HG03139 (cell line): Measurements from ENCODE around the gene ACOX1.

ENCODE experiments used
- ATAC-seq: cut with Tn5 transposase; IDR thresholded peaks from one replicate; pipeline ENCODE4 v1.9.1; 2021; ENCODE audit not compliant: unreplicated experiment

The ACOX1 gene

DNA sequence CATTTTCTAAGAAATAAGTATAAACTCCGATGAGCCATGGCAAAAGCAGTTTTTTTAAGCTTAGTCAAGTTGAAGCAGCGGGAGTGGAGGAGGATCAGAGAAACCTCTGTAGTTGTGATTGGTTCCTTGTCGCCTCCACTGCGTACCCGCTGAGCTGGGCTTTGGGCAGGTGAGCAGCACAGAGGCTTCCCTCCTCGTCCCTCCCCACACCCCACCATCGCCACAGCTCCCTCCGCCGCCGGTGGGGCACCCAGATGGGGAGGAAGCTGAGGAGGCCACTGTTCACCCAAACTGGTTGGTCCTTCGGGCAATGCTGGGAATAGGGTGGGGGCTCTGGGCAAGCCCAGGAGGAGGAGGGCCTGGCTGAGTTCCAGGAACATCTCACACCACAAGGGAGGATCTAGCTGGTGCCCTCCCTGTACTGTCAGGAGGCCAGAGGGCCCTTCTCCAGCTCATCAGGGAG, 69.1 kb downstream of the ACOX1 start:
- ATAC-seq, result no peak

DNA sequence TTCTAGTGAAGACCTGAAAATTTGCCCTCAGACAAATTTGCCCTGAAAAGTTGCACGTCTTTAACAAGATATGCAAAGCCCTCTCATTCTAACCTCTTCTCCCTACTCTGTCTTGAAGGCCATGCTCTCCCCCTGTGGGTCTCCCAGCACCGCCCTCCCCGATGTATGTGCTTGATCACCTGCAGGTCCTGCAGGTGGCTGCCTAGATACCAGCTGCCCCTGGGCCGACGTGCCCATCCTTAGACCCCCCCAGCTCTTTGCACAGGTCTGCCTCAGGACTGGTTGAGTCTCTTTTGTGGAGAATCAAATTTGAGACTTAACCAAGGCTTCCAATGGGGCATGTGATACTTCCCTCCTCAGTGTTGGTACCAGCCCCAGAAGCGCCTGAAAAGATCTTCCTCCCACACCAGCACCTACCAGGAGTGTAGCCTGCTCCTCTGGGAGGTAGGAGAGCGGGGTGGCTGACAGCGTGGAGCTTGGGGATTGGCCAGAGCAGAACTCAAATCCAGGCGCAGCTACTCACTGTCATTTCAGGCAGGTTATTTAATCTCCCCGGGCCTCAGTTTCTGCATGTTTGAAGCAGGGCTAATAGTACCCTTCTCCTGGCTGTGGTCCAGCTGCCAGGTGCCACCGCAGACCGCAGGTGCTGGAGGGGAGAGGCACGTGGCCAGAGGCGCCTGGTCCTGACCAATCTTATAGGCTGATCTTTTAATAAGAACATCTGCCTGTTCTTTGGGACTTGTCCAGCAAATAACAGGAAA, 69.7 kb downstream of the ACOX1 start:
- ATAC-seq, result no peak

DNA sequence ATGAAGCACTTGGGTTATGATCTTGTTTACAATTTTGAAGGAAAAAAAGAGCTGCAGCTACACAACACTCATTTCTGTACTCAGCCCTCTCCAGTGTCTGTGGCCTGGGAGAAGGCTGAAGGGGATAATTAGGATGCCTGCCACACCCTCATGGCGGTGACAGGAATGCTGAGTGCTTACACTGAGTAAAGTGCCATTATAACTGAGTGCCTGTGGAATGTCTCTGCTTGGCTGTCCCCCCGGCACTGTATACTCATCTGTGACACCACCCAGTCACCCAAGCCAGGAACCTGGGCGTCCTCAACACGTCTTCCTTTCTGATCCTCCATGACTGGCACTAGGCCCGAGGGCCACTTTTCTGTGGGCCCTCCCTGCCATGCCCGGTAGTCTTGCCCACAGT, 70.8 kb downstream of the ACOX1 start:
- no peak for ATAC-seq

DNA sequence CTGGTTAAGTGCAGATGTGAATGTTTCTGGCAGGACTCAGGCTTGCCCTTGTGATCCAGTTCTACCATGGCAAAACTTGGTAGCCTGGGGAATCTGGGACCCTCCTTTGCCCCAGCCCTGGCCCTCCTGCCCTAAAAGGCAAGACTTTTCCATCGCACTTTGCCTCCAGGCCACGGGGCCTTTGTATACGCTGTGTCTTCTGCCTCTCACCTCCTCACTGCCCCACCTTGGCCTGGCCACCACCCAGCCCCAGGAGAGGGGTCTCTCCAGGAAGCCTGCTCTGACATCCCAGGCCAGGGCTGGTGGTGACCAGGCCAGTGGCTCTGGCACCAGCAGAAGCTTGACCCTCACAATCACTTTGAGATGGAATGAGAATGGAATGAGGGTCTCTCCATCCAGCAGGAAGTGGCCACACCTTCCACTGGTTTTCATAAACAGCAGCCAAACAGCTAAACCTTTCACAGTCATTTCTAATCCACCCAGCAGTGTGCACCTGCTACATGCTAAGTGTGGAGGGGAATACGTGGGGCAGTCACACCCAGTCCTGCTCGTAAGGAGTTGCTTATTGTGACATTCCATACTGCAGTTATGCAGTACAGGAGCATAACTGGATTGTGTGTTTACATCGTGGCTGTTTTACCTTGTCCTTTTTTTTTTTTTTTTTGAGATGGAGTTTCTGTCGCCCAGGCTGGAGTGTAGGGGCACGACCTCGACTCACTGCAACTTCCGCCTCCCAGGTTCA, 72.7 kb downstream of the ACOX1 start:
- ATAC-seq, result no peak

DNA sequence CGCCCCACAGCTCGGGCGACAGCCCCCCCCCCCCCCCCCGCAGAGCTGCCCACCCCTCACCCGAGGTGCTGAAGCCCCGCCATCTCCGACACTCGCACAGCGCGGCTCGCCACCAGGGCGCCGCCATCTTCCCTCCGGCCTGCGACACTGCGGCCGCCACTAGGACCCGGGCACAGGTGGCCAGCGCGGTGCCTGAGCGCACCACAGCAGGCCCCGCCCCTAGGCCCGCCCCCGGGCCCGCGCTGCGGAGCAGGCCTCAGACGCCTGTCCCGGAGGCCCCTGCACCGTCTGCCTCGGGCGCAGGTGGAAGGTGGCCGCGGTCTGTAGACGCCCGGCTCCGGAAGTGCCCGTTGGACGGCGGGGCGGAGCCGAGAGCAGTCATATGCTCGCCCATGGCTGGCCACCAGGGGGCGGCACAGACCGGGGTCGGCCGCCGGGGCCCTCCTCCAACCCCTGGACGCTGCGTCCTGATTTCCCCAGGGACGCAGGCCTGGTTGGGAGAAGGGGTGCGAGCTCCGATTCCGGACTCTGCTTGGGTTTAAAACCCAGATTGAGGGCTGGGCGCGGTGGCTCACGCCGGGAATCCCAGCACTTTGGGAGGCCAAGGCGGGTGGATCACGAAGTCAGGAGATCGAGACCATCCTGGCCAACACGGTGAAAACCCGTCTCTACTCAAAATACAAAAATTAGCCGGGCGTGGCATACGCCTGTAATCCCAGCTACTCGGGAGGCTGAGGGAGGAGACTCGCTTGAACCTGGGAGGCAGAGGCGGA, 74.0 kb downstream of the ACOX1 start, which contains the start of gene MRPL38:
Gene MRPL38, minus strand, starts transcription at position 136 of the 773 bp plus-strand sequence. Its CDS starts 9 bp downstream, at position 127.
- peak; percentile 92 for ATAC-seq

DNA sequence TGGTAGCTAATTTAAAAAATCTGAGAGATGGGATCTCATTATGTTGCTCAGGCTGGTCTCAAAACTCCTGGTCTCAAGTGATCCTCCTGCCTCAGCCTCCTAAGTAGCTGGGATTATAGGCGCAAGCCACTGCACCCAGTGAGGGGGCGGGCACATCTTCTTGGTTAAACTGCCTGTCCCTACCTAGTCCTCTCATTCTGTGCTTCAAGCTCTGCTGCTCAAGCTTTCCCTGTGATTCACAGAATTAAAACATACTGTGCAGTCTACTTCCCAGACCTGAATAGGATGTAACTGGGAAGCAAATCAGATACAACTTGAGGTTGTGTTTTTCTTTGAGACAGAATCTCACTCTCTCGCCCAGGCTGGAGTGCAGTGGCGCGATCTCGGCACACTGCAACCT, 76.6 kb downstream of the ACOX1 start:
- no peak for ATAC-seq

DNA sequence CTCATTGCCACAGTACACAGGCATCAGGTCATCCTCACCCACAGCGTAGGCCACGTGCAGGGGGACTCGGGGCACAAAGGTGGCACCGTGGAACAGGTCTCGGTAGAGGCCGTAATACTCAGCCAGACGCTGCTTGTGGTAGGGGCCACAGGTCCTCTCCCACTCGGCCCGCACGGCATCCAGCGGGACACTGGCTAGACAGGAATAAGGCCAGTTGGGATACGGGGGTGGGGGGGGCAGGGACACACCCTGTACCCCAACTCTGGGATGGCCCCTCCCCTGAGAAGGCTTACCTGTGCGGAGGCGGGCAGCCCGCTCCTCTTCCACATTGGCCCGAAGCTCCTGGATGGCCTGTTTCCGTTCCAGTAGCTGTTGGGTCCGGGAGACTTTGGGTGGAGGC, 77.2 kb downstream of the ACOX1 start:
- no peak for ATAC-seq

DNA sequence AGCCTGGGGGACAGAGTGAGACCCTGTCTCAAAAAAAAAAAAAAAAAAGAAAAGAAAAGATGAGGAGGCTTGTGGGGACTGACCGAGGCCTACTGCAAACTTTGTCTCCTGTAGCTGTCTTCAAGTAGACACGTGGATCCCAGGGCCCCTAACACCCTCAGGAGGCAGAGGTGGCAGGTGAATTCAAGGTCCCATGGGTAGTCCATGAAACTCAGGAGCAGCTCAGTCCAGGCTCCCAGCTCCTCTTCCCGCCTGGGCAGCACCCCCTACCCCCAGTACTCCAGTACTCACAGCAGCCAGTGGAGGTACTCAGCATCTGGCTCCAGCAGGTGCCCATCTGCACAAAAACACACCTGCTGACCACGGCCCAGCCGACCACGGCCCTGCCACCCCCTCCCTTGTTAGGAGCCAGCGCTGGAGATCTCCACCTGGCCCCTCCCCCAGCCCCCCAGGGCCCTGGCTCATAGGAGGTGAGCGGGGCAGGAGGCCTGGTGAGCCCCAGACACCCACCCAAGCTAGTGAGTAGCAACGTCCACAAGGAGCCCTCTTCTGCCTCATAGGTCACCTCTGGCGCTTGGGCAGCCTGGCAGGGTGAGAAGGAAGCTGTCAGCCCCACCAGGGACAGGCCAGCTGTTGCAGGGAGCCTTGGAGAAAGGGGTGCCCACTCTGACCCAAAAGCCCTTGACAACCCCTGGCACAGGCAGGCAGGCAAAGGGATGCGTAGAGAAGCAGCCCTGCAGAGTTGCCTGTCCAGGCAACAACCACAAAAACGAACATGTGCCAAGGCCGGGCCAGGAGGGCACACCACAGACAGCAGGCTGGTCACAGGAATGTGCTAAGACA, 78.1 kb downstream of the ACOX1 start:
- ATAC-seq, result no peak

DNA sequence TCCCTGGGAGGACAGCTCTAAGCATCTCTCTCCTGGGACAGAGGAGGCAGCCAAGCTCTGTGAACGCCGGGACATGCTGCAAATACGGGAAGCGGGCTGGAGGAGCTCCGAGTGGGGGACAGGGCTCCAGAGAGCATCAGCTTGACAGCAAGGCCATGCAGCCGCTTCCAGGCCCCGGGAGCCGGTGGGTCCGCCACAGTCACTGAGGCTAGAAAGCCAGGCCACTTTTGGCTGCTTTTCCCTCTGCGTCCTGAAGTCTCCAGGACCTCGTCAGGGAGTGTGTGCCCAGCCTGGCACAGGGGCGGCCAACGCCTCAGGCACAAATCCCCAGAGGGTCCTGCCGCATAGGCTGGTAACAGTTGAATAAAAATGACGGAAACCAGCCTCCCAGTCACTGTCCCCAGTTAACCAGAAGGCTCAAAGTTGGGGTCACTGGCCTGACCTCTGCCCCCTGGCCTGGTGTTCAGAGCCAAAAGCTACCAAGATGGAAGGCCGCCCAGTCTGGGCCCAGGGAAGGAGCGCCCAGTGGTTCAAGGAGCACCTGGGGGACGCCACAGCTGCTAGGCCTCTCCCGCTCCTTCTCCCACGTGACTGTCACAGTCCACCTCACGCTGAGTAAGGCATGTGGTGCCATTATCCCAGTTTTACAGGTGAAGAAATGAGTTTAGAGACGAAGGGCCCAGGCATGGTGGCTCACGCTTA, 79.0 kb downstream of the ACOX1 start:
- no peak for ATAC-seq

DNA sequence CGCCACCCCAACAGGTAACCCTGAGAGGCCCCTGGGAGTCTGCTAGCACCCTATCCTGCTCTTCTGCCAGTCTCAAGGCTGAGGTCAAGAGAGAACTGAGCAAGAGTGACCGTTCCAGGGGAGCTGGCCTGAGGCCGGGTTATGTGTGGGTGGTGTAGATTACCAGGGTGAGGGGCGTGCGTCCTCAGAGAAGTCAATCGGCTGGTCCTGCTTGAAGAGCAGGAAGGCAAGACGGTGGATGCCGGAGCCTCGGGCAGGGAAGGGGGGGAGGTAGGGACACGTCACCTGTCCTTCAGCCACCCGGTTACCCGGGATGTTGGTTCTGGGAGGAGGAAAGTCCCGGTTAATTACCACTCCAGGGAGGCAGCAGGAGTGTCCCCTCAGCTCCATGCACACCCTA, 79.6 kb downstream of the ACOX1 start:
- no peak for ATAC-seq

DNA sequence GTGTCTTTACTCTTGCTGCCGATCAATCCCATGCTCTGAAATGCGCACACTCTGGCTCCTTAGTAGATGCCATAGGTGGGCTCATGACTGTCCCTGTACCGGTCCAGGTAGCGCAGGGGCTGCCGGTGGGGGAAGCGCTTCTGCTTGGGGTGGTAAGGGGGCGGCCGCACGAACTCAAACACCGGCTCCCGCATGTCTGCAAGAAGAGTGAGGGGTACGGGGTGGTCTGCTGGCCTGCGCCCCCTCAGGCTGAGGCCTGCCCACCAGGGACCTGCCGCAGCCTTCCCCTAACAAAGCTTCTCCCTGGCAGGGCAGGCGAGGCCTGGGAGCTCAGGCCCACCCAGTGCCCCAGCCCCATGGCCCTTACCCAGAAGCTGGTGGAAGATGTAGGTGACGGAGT, 80.2 kb downstream of the ACOX1 start:
- no peak for ATAC-seq

DNA sequence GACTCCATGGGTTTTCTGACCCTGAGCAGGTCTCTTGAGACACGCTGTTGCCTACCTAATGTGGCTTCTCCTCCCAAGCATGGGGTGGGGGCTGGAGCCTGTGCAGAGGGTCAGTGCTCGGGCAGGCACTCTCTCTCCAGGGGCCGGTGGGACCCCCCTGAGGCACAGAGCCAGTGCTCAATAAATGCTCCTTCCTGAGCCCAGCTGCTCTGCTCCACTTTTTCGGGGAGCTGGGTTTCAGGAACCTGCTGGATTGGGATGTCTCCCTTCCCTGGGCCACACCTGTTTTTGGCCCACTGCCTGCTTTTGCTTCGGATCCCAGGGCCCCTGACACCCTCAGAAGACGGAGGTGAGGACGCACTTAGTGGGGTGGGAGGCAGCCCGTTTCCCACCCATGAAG, 80.9 kb downstream of the ACOX1 start:
- ATAC-seq, result no peak

DNA sequence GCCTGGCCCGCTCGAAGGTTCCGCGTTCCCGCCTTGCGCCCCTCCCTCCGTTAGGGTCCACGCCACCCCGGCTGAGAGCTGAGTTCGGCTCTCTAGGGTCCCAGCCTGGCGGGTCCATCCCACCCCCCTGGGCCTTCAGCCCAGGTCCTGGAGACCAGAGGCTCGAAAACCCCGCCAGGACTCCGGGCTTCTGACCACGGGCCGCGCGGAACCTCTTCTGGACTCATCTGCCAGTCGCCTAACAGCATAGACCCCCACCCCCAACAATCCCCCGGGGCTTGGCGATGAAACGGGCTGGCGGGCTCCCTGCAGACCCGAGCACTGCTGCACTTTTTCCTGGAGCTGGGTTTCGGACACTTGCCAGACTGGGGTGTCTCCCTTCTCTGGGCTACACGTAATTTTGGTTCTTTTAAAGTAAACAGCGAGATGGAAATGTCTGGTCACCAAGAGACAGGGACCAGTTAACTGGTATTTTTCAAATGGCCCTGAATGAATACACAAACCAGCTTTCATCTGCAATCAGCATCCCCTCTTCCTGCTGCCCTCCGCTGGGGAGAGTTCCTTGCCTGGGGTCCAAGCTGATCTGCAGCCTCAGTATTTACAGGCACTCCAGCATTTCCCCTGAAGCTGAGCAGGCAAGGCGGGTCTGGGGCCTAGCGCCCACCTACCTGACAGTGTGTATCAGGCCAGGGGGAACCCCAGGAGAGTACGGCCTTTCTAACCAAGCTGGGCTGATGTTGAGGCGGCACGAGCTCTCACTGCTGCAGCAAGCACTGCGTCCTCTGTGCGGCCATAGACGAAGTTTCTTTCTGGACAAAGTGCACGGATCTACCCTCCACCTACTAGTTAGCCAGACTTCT, 81.6 kb downstream of the ACOX1 start:
- no peak for ATAC-seq

DNA sequence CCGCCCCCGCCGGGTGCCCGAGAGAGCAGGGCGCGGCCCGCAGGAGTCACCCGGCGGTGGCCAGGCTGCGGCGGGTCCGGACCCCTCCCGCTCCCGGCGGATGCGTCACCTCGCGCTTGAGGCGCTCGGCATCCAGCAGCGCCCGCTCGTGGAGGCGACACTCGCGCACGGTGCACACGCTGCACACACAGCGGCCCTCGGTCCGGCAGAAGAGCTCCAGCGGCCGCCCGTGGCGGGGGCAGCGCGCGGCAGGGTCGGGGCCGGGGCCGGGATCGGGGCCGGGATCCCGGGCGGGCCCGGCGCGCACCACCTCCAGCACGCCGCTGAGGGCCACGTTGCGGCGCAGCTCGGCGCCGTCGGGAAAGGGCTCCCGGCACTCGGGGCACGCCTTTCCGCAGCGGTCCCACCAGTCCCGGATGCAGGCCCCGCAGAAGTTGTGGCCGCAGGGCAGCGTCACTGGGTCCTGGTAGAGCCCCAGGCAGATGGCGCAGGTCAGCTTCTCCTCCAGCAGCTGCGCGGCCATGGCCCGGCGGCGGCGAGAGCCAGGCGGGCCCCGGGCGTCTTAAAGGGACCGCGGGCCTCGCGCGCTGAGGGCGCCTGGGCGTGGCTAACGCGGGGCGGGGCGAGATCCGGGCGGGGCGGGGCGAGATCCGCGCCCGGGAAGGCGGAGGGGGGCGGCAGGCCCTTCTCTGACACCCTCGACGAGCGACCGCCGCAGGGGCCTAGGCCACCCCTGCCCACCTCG, 82.4 kb downstream of the ACOX1 start, which contains the start of gene TRIM65:
Gene TRIM65, minus strand, starts transcription at position 537 of the 745 bp plus-strand sequence. Its CDS starts 14 bp downstream, at position 523.
- peak; percentile 41 for ATAC-seq

DNA sequence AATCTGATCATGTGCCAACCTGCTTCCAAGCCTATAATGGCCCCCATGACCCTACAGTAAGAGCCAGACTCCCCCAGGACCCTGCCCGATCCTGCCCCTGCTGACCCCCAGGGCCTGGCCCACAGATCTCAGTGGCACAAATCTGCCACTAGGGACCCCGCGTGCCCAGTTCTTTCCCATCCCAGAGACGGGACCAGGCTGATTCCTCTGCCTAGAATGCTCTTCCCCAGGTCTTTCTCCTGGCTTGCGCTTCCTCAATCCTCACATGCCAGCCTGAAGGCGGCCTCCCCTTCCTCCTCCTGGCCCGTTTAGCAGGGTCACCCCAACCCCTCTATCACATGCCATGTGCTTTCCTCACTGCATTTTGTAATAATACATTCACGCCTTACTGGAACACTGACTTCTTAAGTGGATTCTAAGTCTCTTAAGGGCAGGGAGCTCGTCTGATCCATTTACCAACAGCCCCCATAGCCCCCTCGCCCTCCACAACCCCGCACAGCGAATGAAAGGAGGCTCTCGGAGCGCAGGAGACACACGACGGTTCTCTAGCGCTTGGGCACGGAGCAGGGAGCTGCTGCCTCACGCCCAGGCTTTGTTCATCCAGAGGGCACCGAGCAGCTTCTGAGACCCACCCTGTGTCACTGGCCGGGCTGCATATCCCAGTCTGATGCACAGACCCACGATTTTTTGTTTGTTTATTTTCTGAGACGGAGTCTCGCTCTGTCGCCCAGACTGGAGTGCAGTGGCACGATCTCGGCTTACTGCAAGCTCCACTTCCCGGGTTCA, 83.4 kb downstream of the ACOX1 start:
- ATAC-seq, result no peak

DNA sequence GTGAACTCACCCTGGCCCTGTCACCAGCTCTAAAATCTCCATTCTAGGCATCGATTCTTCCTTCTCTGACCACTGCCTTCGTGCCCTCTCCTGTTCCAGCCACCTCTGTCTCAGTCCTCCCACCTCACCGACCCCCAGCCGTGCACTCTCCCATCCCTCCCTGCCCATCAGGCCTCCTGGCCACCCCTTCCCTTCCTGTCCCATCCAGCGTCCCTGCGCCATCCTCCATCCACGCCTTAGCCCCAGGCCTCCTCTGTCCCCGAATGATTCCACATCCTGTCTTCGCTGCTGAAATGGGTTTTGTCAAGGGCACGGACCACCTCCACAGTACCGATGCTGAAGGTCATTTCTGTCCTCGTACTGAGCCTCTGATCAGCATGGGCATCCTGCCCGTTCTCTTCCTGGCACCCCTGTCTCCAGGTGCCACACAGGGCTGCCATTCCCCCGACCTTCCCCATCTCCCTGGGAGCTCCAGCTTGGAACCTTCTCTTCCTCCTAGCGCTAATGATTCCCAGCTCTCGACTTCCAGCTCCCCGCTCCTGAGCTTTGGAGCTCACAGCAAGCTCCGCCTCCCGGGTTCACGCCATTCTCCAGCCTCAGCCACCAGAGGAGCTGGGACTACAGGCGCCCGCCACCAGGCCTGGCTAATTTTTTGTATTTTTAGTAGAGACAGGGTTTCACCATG, 84.8 kb downstream of the ACOX1 start:
- ATAC-seq, result no peak
